IPS-18a (cell line): ENCODE results near the gene MTMR10.

Source experiments
- H3K27ac ChIP-seq: one replicate; pipeline ENCODE4 v1.5.1; 2013; ENCODE audit warnings: low read length
- H3K27me3 ChIP-seq: one replicate; pipeline ENCODE4 v1.6.1; 2013; ENCODE audit warnings: mild to moderate bottlenecking, low read length; ENCODE audit not compliant: control insufficient read depth, insufficient read depth
- H3K36me3 ChIP-seq: one replicate; pipeline ENCODE4 v1.6.1; 2013; ENCODE audit warnings: low read depth, low read length; ENCODE audit not compliant: control insufficient read depth
- H3K4me1 ChIP-seq: one replicate; pipeline ENCODE4 v1.6.1; 2013; ENCODE audit warnings: low read depth, low read length; ENCODE audit not compliant: control insufficient read depth
- H3K4me3 ChIP-seq: one replicate; pipeline ENCODE4 v1.5.1; 2013; ENCODE audit warnings: low read length
- H3K9ac ChIP-seq: one replicate; pipeline ENCODE4 v1.6.1; 2013; ENCODE audit warnings: mild to moderate bottlenecking, low read length, moderate library complexity
- H3K9me3 ChIP-seq: one replicate; pipeline ENCODE4 v1.6.1; 2013; ENCODE audit warnings: low read depth, low read length; ENCODE audit not compliant: control insufficient read depth

MTMR10 gene

DNA sequence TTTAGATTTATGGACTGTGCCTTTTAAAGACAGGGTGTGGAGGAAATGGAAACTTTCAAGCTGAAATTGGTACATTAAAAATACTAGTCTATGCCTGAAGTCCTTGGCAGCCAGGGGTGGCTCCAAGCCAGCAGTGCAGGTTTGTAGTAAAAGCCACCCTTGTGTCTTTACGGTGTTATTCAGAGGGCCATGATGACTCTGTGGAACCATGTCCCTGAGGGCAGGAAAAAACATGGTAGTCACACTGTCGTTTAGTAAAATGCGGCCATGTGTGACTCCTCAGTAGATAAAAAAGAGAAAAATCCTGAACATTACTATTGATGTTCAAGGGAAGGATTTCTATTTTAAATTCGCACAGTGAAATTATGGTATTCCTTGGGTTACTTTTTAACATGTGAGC, 85.1 kb downstream of the MTMR10 start:
- H3K4me1 ChIP-seq = peaks cover 4% of the 10 kb centered on the region
- H3K9me3 ChIP-seq = no peaks in the 10 kb centered on the region
- H3K27me3 ChIP-seq = no peaks in the 10 kb centered on the region
- peaks cover 22% of the 10 kb centered on the region for H3K36me3 ChIP-seq
- no peak overlapping the region for H3K9ac ChIP-seq
- no peak overlapping the region for H3K27ac ChIP-seq
- no peak overlapping the region for H3K4me3 ChIP-seq

DNA sequence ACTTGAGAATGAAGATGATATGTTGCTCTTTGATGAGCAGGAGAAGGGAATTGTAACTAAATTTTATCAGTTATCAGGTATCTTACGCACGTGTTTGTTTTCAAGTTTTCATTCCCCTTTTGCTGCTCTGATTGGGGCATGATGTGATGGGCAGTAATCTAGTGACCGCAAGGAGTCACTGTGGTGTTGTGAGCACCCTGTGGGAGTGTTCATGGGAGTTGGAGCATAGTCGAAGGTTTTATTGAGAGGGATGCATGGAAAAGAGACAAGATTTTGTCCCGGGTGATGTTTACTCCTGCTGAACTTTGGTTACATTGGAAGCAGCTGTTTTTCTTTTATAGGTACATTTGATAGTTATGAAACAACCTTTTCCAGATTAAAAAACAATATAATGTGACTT, 85.6 kb downstream of the MTMR10 start:
- Histone ChIP-seq H3K4me3 (no peak overlapping the region), H3K27me3 (no peaks in the 10 kb centered on the region), H3K36me3 (peaks cover 18% of the 10 kb centered on the region), H3K27ac (no peak overlapping the region), H3K9ac (no peak overlapping the region), H3K9me3 (no peaks in the 10 kb centered on the region), H3K4me1 (peaks cover 4% of the 10 kb centered on the region)

DNA sequence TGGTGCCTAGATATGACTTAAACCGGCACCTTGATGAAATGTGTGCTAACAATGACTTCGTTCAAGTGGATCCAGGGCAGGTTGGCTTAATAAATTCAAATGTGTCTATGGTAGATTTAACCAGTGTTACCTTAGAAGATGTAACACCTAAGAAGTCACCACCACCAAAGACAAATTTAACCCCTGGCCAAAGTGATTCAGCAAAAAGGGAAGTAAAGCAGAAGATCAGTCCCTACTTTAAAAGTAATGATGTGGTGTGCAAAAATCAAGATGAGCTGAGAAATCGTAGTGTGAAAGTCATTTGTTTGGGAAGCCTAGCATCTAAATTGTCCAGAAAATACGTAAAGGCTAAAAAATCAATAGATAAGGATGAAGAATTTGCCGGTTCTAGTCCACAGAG, 86.6 kb downstream of the MTMR10 start:
- Histone ChIP-seq H3K9ac (no peak overlapping the region), H3K9me3 (no peaks in the 10 kb centered on the region), H3K36me3 (peaks cover 12% of the 10 kb centered on the region), H3K4me3 (peak overlapping the region; percentile 85), H3K4me1 (peaks cover 4% of the 10 kb centered on the region), H3K27ac (no peak overlapping the region), H3K27me3 (no peaks in the 10 kb centered on the region)

DNA sequence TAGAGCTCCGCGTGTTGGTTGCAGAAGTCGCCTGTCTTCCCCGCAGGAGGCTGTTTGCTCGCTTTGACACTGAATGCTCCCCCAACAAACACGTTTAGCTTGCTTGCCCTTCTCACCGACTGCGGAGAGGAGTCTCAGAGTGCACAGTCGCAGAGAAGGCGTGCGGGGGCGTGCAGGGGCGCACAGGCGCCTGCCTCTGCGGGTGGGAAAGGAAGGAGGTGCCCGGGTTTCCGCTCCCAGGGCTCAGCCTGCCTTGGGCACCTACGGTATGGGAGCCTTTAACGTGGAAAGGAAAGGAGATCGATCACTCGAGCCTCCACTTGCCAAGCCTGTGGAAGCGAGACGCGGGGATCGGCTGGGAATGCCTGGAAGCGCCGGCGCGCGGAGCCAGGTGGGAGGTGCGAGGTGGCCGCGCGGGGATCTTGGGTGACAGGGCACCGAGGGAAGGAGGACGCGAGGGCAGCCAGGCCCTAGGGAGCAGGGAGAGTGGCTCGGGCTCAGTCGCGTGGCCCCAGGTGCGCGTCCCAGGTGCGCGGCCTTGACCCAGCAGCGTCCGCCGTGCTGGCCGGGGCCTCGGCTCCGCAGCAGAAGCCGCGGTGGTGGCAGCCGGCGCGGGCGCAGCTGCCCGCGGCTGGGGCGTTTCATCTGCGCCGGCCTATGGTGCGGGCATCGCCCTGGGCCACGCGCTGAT, 87.8 kb downstream of the MTMR10 start, which contains the start of gene FAN1:
FAN1 (plus strand) TSS at position 419 of the 691 bp plus-strand sequence. CDS start 749 bp downstream, outside the sequence.
- peaks cover under 1% of the 10 kb centered on the region for H3K36me3 ChIP-seq
- H3K27ac ChIP-seq = no peak within 1 kb of the TSS
- peak within 1 kb of the TSS; percentile 61 for H3K9ac ChIP-seq
- H3K9me3 ChIP-seq = no peaks in the 10 kb centered on the region
- H3K4me3 ChIP-seq = peak within 1 kb of the TSS; percentile 85
- peaks cover 4% of the 10 kb centered on the region for H3K4me1 ChIP-seq
- H3K27me3 ChIP-seq = no peaks in the 10 kb centered on the region

DNA sequence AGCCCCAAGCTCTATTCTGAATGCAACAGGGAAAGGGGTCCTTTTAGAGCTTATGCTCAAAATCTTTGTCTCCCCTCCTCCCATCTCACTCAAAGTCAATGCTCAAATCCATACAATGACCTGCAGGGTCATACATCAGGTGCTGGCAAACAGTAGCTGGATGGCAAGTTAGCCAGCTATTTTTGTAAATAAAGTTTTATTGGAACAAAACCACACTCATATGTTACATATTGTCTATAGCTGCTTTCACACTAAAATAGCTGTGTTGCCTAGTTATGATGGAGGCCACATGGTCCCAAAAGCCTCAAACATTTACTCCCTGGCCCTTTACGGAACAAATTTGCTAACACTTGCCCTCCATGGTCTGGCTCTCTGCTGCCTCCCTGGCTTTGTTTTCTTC, 89.5 kb downstream of the MTMR10 start:
- H3K9me3 ChIP-seq = no peaks in the 10 kb centered on the region
- no peaks in the 10 kb centered on the region for H3K36me3 ChIP-seq
- no peak overlapping the region for H3K9ac ChIP-seq
- H3K27ac ChIP-seq = no peak overlapping the region
- no peak overlapping the region for H3K4me3 ChIP-seq
- peaks cover 4% of the 10 kb centered on the region for H3K4me1 ChIP-seq
- H3K27me3 ChIP-seq = no peaks in the 10 kb centered on the region

DNA sequence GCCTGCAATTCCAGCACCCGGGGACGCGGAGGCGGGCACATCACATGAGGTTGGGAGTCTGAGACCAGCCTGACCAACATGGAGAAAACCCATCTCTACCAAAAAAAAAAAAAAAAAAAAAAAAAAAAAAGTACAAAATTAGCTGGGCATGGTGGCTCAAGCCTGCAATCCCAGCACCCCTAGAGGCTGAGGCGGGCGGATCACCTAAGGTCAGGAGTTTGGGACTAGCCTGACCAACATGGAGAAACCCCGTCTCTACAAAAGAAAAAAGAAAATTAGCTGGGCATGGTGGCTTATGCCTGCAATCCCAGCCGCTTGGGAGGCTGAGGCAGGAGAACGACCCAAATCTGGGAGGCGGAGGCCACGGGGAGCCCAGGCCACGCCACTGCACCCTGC, 95.2 kb downstream of the MTMR10 start:
- no peaks in the 10 kb centered on the region for H3K9me3 ChIP-seq
- peaks cover 11% of the 10 kb centered on the region for H3K4me1 ChIP-seq
- H3K4me3 ChIP-seq = no peak overlapping the region
- H3K36me3 ChIP-seq = no peaks in the 10 kb centered on the region
- H3K27ac ChIP-seq = no peak overlapping the region
- no peaks in the 10 kb centered on the region for H3K27me3 ChIP-seq
- no peak overlapping the region for H3K9ac ChIP-seq

DNA sequence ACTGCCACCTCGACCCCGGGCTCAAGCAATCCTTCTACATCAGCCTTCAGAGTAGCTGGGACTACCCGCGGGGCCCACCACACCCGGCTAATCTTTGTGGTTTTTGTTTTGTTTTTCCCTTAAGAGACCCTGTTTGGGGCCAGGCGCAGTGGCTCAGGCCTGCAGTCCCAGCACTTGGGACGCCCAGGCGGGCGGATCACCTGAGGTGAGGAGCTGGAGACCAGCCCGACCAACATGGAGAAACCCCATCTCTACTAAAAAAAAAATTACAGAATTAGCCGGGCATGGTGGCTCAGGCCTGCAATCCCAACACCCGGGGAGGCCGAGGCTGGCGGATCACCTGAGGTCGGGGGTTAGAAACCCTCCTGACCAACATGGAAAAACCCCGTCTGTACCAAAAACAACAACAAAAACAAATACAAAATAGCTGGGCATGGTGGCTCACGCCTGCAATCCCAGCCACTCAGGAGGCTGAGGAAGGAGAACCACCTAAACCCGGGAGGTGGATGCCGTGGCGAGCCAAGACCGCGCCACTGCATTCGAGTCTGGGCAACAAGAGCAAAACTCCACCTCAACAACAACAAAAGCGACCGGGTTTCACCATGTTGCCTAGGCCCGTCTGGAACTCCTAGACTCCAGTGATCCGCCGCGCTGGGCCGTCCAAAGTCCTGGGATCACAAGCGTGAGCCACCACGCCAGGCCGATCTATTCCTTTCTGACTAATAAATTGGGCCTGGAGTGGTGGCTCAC, 95.8 kb downstream of the MTMR10 start:
- Histone ChIP-seq H3K27me3 (no peaks in the 10 kb centered on the region), H3K9me3 (no peaks in the 10 kb centered on the region), H3K9ac (no peak overlapping the region), H3K36me3 (no peaks in the 10 kb centered on the region), H3K27ac (no peak overlapping the region), H3K4me1 (peaks cover 11% of the 10 kb centered on the region), H3K4me3 (no peak overlapping the region)

DNA sequence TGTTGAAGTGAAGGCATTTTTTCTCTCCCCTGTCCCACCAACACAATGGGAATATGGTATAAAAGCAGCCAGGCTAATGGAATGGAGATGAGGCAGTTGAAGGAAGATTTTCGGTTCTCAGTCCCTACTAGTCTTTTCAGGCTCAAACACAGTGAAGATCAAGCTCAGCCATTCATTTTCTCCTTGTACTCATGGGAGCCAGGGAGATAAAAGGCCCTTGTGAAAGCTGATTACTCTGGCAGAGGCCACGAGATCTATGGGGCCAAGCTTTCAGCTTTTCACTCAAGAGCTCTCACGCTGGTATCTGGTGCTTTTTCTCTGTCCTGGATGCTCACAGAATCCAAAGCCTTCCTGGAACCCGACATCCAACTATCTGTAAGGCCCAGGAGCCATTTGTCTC, 102.2 kb downstream of the MTMR10 start:
- H3K9me3 ChIP-seq = no peaks in the 10 kb centered on the region
- H3K27me3 ChIP-seq = no peaks in the 10 kb centered on the region
- H3K4me3 ChIP-seq = no peak overlapping the region
- H3K4me1 ChIP-seq = peaks cover 1% of the 10 kb centered on the region
- no peaks in the 10 kb centered on the region for H3K36me3 ChIP-seq
- H3K27ac ChIP-seq = no peak overlapping the region
- no peak overlapping the region for H3K9ac ChIP-seq
